HG03378 (cell line): Measurements from ENCODE around the gene HABP4.
"Not testable (repeated sequence)": the region's sequence is repeated elsewhere in the genome, so short reads cannot be mapped to it uniquely, and the experiment has no call there.

Experiments
- ATAC-seq: cut with Tn5 transposase; IDR thresholded peaks from one replicate; pipeline ENCODE4 v1.9.1; 2021; ENCODE audit warnings: mild to moderate bottlenecking, moderate library complexity; ENCODE audit not compliant: unreplicated experiment

Gene HABP4

DNA sequence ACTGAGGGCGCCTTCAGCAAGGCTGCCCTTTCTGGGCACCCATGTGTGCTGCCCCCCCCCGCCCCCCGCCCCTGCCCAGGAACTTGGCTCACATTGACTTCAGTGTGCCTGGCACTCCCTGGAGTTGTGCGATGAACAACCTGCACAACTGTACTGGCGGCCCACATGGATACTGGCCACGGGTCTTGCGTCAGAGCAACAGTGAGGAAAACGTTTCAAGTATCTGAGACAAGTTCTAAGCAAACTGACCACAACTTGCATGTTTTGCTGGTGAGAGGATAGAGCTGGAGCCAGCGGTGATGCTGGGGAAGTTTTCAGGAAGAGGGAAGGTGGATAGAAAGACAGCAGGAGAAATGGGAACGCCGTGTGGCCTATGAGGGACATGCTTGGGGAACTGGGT lies 45.4 kb downstream of the HABP4 start:
- ATAC-seq: no peak

DNA sequence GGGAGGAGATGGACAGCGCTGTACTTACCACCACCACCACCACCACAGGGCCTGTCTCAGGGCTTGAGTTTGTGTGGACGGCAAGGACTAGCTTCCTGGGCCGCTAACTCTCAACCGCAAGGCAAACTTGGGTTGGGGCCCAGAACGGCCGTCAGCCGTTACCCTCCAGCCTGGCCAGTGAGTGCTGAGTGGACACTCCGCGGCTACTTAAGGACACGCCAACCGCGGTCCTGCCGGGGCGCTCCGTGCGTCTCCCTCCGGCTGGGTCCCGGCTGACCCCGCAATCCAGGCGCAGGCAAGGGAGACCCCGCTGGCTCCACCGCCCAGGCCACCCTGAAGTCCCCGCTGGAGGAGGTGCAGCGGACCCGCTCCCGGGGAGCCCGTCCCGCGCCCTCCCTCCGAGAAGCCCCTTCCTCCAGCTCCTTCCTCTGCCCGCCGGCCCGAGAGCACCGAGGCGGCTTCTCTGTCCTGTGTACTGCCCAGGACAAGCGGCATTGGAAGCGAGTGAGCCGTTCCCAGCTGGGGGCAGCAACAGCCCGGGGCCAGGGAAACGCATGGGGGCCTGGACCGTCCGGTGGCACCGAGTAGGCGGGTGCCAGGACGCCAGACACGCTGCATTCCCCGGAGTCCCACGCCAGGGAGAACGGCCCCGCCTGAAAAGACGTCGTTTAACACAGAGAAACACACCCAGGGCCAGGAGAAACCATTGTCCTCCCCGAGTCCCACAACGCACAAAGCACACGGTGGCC lies 46.6 kb downstream of the HABP4 start:
- ATAC-seq: no peak

DNA sequence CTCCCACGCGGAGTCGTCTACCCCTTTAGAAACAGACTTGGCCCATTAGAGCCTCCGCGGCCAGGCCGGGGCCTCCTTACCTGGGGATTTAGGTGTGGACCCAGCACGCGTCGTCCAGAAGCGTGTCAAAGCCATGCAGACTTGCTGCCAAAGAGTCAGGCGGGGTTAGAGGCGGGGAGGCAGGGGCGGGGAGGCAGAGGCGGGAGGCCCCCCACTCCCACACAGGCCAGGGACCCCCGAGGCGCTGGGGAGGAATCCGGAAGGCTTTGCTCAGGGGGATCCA lies 47.1 kb downstream of the HABP4 start:
- no peak for ATAC-seq

GRCh38 chr9:96498796-96499195 lies 48.8 kb downstream of the HABP4 start:
- no peak for ATAC-seq

- ATAC-seq: no peak
Measured at GRCh38 chr9:96499257-96499656, 49.3 kb downstream of the HABP4 start.

DNA sequence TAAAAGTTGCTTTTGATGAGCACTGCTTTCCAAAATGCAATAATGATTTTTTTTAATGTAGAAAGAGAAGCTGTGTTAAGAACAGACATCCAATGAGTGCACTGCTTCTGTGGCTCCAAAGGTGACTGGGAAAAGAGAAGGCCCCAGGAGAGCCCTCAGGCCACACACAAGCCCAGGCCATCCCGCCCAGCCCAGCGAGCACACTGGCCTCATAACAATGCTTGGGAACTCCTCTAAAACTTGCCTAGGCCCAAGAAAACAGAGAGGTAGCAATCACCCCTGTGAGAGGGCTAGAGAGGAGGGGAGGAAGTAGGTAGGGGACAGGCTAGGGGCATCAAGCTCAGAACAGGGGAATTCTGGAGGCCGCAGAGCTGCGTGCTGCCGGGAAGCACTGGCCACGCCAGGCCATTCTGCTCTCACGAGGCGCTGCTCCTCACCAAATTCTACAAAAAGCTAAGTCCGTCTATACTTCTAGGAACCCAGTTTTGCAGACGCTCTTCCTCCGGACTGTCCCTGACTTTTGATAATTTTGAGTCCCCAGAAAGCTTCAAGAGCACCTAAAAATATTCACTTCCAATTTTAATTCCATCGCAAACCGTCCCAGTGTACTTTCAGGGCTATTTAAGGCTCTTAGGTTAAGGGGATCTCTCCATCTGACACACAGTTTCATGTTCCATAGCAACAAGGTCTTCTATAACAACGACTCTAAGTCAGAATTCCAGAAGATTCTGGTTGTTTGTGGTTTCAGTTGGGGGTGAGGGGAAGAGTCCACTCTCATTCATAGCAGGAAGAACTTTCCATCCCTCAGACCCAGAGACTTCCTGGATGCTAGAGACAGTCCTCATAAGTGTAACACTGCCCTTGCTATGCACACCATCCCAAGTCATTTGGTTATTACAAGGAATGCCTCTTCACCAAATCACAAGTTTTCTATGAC lies 51.0 kb downstream of the HABP4 start:
- no peak for ATAC-seq

GRCh38 chr9:96501633-96502538 lies 51.9 kb downstream of the HABP4 start:
- ATAC-seq: no peak

DNA sequence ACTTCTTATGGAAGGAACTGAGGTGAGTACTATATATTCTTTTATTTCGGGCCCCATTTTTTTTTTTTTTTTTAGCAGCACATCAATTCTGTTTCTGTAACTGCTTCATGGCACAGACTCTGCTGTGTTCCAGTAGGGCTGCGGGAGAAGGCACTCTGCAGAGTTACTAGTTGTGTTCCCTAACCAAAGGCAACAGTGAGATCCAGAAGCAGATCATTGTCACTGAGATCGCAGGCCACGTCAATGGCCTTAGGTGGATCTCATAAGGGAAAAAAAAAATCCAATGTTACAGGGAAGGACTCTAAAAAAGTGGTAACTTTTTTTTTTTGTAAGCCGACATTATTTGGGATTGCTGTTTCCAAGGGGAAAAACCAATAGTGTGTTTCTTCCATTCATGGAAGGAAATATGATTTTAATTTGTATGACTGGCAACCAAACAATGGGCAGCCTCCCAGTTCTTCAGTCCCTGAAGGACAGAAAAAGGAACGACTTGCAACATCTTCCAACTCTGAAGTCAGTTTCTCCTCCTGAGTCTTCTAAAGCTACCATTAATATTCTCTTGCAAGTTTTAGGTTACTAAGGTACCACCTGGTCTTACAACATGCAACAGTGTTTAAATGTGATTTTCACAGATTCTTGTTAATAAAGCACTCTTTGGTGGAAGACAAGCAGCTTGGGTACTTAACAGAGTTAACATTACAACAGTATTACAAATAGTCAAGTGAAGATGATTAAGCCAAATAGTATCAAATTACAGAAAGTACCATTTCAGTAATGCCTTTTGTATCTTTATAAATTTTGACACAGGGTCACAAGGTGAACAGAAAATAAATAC lies 52.8 kb downstream of the HABP4 start:
- no peak for ATAC-seq

DNA sequence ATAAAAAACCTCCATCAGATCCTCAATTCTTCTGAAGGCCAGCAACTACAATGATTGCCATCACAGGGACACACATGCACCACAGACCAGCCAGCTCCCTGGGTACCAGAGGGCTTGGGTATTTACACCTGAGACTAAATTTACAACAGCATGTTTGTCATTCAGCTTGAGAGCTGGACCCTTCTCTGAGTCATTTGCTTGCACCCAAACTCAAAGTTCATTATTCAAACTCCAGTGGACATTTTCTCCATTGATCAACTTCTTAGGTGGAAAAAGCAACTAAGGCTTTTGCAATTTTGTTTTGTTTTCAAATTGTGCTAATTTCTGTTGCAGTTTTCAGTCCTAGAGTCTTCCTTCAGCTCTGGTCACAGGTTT lies 53.4 kb downstream of the HABP4 start:
- not testable (repeated sequence) for ATAC-seq

GRCh38 chr9:96503918-96504317 lies 53.9 kb downstream of the HABP4 start:
- ATAC-seq: no peak

GRCh38 chr9:96505316-96505991 lies 55.5 kb downstream of the HABP4 start:
- ATAC-seq: no peak

GRCh38 chr9:96508227-96508940 lies 58.4 kb downstream of the HABP4 start:
- no peak for ATAC-seq

DNA sequence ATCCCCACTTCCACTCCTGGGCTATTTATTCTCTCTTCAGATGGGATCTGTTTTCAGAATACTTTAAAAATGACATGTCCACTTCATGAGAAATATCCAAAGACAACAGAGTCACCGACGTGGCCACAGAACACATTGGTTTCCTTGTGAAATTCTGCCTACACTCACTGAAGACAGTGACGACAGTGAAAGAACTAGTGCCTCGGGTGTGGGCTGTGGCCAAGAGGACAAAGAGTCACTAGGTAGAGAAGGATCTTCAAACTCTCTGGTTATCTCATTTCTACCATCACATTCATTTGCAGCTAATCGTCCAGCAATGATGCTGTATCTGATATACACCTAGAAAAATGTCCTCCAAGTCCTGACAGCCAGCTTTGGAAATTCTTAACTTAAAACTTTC lies 59.1 kb downstream of the HABP4 start:
- ATAC-seq: no peak

- ATAC-seq: no peak
Measured at GRCh38 chr9:96509848-96510247, 59.9 kb downstream of the HABP4 start.

DNA sequence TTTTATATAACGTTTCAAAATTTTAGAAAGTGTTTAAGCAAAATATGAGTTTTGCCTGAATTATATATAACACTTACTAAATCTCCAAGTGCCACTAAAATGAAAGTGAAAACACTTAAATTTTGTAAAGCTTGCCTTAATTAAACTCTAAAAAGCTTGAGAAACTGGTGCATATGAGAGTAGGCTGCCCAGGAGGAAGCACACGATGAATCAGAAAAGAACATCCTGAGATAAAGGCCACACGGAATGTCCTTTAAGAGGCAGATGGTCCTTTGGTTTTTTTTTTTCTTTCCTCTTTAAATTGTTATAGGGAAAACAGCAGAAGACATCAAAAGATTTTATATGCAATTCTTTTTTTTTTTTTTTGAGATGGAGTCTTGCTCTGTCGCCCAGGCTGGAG lies 60.3 kb downstream of the HABP4 start:
- no peak for ATAC-seq

DNA sequence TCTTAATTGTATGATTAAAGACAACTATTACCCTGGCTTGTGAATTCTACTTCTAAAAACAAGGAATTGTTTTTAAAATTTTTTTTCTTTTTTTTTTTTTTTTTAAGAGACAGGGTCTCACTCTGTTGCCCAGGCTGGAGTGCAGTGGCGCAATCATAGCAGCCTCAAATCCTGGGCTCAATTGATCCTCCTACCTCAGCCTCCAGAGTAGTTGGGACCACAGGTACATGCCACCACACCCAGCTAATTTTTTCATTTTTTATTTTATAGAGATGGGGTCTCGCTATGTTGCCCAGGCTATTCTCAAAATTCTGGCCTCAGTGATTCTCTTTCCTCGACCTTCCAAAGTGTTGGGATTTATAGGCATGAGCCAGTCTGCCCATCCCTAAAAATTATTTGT lies 62.3 kb downstream of the HABP4 start:
- no peak for ATAC-seq

DNA sequence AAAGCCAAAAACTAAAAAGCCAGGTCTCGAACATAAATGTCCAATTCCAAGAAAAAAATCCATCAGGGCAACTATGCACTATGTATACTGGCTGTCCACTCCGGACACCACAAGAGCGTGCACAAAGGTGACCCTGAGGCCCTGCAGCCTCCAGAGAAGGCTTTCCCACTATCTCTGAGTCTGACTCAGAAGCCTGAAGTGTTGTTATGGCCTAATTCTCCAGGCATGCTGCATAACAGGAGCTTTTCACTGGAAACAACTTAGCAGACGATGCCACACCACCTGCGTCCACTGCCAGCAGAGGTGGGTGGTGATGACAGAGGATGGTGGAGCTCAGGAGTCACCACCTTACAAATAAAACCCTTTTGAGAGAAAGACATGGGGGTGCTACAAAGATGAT lies 63.7 kb downstream of the HABP4 start:
- no peak for ATAC-seq

GRCh38 chr9:96514108-96514799 lies 64.3 kb downstream of the HABP4 start:
- no peak for ATAC-seq

DNA sequence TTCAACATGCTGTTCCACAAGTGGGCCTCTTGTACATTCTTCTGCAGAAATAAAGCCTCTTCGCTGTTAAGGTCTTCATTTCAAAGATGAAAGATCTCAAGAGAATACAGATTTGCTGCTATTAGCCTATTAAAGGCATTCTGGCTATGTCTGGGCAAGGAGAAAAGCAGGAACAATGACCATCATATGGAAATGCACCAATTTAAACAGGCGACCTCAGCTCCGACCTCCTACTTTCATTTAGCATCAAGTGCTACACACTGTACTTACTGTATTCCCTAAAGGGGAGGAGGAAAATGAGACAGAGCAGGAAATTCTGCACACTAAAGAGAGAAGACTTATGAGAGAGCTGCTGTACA lies 64.8 kb downstream of the HABP4 start:
- ATAC-seq: no peak
